GM19397 (cell line): Measurements from ENCODE around the gene JAKMIP1.

Experiments
- ATAC-seq: cut with Tn5 transposase; IDR thresholded peaks from one replicate; pipeline ENCODE4 v1.9.1; 2021; ENCODE audit warnings: mild to moderate bottlenecking, moderate library complexity; ENCODE audit not compliant: unreplicated experiment

Gene JAKMIP1

DNA sequence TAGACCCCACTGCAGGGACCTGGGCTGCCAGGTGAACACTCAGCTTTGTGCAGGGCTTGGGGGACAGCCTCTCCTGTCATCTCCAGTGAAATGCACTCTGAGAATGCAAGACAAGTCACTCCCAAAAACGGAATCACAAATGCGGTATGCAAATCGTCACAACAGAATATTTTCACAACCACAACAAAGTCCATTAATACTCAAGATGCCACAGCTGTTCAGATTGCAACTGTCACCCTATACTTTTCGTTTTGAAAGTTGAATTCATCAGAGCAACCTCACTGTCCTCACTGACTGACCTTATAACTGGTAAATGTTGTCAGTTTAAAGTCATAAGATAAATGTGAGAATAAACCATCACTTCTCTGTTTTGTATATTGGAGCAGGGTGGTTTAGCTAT lies 16.6 kb downstream of the JAKMIP1 start:
- peak; percentile 24 for ATAC-seq

- ATAC-seq: no peak
These were observed 17.7 kb downstream of the JAKMIP1 start for GRCh38 chr4:6182376-6183280.

GRCh38 chr4:6180841-6181631 lies 19.3 kb downstream of the JAKMIP1 start:
- peak; percentile 78 for ATAC-seq

DNA sequence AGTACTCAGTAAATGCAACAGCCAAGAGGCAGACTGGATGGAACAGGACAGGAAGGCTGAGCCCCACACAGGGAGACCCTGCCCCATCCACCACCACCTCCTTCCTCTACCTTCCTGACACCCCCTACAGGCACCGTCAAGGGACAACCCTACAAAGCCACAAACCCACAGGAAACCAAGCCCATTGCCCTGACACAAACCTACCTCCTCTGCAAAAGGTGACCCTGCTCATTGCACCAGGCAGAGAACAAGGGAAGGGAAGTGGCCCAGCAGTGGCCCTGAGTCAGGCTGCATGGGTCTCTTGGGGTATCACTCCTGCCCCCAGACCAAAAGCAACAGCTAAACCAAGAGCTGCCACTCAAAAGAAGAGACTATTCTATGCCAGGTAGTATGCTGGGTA lies 21.0 kb downstream of the JAKMIP1 start:
- ATAC-seq: no peak

GRCh38 chr4:6178757-6179156 lies 21.6 kb downstream of the JAKMIP1 start:
- no peak for ATAC-seq

- ATAC-seq: no peak
These were observed 22.7 kb downstream of the JAKMIP1 start for GRCh38 chr4:6177587-6178197.

- no peak for ATAC-seq
These were observed 24.9 kb downstream of the JAKMIP1 start for GRCh38 chr4:6175426-6175825.

DNA sequence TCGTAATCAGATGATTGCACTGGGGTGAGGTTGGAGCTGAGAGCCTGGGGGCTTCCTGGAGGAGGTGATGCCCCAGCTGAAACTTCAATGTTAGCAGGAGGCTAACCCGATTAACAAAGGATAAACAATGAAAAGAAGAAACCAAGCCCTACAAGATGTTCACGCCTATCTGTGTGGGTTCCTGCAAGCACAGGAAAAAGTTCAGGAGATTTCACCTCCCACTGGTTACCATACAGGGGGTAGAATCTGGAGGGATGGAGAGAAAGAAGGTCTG lies 27.5 kb downstream of the JAKMIP1 start:
- no peak for ATAC-seq

DNA sequence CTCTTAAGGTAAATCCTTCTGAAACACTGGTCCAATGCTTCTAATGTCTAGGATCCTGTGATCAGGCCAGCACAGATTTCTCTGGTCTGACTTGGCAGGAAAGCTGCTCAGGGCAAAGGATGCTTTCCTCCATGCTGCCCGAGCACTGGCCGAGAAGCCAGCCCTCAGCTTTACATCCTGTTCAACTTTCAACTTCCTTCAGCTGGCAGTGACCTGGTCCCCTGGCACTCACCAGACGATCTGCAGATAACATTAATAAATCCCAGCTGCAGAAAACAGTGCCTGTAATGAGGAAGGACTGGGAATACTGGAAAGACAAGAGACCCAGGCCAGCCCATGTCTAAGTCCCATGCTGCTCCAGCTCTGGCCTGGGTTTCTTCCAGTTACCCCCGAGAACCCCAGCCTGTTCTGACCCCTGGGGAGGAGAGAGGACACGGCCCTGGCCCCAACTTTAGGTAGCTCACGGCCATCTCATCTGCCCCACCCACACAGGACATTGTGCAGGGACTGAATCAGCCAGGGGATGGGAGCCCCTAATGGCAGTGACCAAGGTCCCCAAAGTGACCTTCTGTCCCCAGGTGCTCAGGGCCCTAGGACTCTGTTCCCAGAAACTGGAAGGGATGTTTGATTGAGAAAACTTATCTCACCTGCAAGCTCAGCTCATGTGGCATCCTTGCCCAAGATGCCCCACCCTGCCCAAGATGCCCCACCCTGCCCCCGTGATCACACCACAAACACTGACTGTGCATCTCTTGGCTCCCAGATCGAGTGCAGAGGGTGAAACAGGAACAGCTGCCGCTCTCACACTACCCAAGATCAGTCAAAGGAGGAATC lies 28.0 kb downstream of the JAKMIP1 start:
- ATAC-seq: no peak

DNA sequence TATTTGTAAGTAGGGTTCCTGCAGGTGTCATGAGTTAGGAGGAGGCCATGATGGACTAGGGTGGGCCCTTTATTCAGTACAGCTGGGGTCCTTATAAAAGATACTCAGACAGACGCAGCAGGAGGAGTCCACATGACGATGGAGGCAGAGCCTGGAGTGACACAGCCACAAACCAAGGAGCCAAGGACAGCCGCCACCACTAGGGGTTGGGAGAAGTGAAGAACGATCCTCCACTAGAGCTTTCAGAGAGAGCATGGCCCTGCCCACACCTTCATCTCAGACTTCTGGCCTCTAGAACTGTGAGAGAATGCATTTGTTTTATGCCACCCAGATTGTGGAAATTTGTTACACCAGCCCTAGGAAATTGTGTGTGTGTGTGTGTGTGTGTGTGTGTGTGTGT lies 31.1 kb downstream of the JAKMIP1 start:
- ATAC-seq: no peak

DNA sequence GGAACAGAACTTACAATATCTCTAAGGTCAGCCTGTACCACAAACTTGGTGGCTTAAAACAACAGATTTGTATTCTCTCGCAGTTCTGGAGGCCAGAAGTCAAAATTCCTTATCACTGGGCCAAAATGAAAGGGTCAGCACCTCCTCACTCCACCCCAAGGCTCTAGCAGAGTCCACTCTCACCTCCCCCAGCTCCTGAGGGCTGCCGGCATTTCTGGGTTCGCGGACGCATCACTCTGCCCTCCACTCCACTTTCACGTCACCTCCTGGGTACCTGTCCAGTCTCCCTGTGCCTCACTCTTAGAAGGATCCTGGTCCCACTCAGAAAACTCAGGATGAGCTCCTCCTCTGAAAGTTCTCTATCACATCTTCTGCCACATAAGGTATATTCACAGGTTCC lies 34.6 kb downstream of the JAKMIP1 start:
- no peak for ATAC-seq

DNA sequence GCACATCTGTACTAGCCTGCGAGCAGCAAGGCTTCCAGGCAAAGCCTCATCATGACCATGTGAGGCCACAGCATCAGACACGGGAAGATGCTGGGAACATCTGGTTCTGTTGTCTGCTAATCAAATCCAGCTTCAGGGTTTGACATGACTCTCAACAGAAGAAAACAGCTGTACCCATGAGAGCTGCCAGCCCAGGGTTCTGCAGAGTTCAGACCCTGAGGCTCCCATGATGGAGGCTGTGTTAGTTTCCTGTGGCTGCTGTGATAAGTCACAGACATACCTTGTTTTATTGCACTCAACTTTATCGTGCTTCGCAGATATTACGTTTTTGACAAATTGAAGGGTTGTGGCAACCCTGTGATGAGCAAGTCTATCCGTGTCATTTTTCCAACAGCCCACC lies 37.5 kb downstream of the JAKMIP1 start:
- no peak for ATAC-seq

DNA sequence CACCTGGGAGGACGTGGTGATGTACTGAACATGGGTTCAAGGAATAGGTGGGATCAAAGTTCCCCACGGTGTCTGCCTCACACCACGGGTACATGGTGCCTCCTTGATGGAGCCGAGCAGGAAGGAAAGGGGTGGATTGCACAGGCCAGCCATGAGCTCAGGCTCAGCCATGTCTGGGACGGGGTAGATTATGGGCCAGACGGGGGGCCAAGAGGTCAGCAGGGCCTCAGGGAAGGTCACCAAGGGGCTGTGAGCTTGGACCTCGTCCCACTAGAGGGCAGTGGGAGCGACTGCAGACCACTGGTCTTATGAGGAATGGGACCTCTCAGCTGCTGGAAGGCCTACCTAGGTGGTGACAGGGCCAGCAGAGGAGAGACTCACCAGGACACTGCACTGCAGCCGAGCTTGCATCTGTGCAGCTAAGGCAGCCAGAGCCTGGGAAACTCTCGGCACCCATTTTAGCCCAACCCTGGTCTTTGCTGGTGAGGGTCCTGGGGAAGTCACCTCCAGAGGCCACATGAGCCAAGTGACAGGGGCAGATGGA lies 38.4 kb downstream of the JAKMIP1 start:
- no peak for ATAC-seq

DNA sequence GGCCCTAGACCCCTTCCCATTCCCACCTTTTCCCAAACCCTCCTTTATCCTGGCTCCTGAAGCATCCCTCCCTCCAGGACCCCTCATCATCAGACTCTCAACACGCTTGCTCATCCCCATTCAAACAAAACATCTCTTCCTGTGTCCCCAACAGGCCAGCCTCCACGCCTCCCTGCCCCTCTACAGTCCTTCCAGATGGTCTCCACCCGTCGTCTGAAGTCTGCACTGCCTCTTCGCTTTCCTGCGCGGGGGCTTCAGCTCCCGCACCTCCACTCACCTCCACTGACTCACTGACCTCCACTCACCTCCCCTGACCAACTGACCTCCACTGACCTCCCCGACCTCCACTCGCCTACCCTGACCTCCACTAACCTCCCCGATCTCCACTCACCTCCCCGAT lies 39.8 kb downstream of the JAKMIP1 start:
- no peak for ATAC-seq

GRCh38 chr4:6157926-6158325 lies 42.4 kb downstream of the JAKMIP1 start:
- no peak for ATAC-seq

DNA sequence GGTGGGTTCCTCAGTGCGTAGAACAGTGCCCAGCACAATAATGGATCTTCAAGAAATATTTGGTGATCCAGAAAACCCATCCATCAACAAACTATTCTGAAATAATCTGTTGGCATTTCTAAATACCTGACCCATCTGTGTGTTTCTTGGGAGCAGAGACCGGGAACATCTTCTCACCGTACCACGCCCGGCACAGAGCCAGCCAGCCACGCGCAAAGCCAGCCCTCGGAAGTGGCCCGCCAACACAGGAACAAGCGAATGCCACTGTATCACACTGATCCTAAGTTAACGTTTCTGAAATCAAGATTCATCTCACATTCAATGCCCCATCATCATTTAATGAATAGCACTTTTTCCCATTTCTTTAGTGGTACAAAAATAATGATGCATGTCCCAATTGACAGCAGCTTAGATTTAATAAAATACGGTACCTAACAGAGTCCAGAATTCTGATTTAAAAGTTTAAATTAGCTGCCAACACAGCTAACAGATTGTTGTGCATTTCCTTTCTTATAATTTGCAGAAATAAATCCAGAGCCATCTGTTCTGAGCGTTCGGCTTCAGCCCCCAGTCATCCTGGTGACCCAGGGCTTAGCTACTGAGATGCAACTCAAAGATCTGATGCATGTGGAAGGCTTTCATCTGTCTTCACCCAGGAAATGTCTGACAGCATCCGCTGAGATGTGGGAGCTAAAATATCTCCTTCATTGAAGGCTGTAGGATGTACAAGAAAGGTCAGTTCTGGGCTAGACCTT lies 44.2 kb downstream of the JAKMIP1 start:
- ATAC-seq: no peak

GRCh38 chr4:6154875-6155274 lies 45.5 kb downstream of the JAKMIP1 start:
- ATAC-seq: no peak

DNA sequence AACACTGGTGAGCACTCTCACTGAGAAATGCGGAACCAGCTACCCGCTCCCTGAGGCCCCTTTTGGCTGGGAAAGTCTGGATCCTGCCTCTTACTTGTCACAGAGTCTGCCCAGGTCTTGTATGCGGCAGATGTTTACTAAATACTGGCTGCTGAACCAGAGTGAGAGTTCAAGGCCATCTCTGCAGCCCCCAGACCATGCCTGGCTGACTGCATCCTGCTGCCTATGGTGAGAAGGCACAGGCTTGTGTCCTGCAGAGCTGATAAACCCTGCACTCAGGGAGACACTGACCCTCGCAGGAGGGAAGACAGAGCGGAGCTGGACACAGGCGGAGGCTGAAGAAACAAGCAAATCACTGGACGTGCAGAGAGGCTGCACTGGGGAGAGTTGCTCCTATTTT lies 46.5 kb downstream of the JAKMIP1 start:
- ATAC-seq: no peak

DNA sequence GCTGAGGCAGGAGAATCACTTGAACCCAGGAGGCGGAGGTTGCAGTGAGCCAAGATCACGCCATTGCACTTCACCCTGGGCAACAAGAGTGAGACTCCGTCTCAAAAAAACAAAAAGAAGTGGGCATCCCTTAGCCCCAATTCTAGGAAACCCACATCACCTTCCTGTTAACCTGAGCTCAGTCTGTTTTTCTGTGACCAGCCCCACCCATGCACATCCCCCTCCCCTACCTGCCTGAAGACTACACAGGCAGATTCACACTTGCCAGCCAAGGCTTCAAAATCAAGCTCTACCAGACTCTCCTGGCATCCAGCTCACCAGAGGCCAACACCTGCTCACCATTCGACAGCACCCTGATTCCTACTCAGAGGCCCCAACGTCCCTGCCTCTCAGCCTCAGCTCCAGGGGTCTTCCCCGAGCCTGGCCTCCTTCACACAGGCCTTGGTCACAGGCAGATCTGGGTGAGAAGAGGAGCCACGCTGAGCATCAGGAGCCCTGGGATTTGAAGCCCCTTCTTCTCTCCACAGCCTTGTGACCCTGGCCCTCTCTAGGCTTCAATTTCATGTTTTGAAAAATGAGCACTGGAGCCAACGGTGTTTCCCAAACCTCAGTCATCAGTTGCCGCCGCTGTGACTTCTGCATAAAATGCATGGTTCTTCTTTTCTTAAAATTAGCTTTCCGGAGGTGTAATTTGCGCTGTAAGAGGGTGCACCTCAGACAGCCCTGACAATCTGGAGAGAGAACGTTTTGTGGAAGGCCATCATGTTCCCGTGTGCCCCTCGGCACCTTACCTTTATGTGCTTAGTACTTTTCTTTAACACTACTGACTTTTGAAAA lies 47.3 kb downstream of the JAKMIP1 start:
- ATAC-seq: no peak
